Lower lobe of right lung (tissue), 2 donors: ENCODE data around the gene CASZ1. TPM values are rescaled to one million over a fixed set of nuclear protein-coding genes. Genes with fewer than 3 reads are reported as not detected.

Source experiments
- ATAC-seq, 2 donors: fragments of 200-7000 bp; cut with Tn5 transposase; one replicate each; pipeline ENCODE4 v1.9.1; 2020 to 2022; ENCODE audit warnings: mild to moderate bottlenecking in 2 of 2, moderate library complexity in 2 of 2
- DNase-seq: peaks from one replicate; pipeline ENCODE4 v3.0.0-alpha.2; 2020
- H3K27ac ChIP-seq: fragments of 200-600 bp; one replicate; pipeline ENCODE4 v1.8.0; 2022
- H3K27me3 ChIP-seq: fragments of 200-600 bp; one replicate; pipeline ENCODE4 v1.8.0; 2022; ENCODE audit warnings: low read depth
- H3K36me3 ChIP-seq: fragments of 200-600 bp; one replicate; pipeline ENCODE4 v1.8.0; 2022; ENCODE audit warnings: mild to moderate bottlenecking
- H3K4me1 ChIP-seq: fragments of 200-600 bp; one replicate; pipeline ENCODE4 v1.8.0; 2022
- H3K4me3 ChIP-seq: fragments of 200-600 bp; one replicate; pipeline ENCODE4 v1.8.0; 2022; ENCODE audit warnings: mild to moderate bottlenecking
- H3K9me3 ChIP-seq: fragments of 200-600 bp; one replicate; pipeline ENCODE4 v1.8.0; 2022
- CTCF ChIP-seq: fragments of 200-600 bp; IDR thresholded peaks from one replicate; pipeline ENCODE4 v1.8.0; 2022; ENCODE audit warnings: antibody characterized with exemption, mild to moderate bottlenecking
- intact Hi-C: fragments of 100-400 bp; cut with DNase I; formaldehyde crosslinking; loops from one replicate; pipeline ENCODE4 v1.11.0; 2022
- total RNA-seq: library from RNA; stranded (reverse); fragmentation: NEBNext Ultra II Directional; extraction: Animal tissue kit (Norgen Biotek cat#: 25700); gene quantifications from one replicate; pipeline ENCODE4 v1.2.1, GENCODE V29; 2021
- donor health status: DM: no; HTN: yes; CAD: no; lungs with severe emphysema.

CASZ1 gene
- total RNA-seq, 1 donor from 2014 or later = 47.5 TPM

GRCh38 chr1:10622910-10623685 is 173.3 kb downstream of the CASZ1 start:
- intact Hi-C loops = no loop called here
- Histone ChIP-seq H3K4me1 (no peaks in the 10 kb centered on the region), H3K27me3 (no peaks in the 10 kb centered on the region), H3K9me3 (no peaks in the 10 kb centered on the region), H3K36me3 (peaks cover 43% of the 10 kb centered on the region), H3K4me3 (no peak overlapping the region), H3K27ac (no peak overlapping the region)
- DNase-seq = no peak
- no peak for ATAC-seq
- TF ChIP-seq CTCF = no peak

- H3K4me1 ChIP-seq = no peaks in the 10 kb centered on the region
- no peak for TF ChIP-seq CTCF
- no peaks in the 10 kb centered on the region for H3K27me3 ChIP-seq
- ATAC-seq (no peak), DNase-seq (no peak)
- H3K9me3 ChIP-seq = no peaks in the 10 kb centered on the region
- no peak overlapping the region for H3K27ac ChIP-seq
- intact Hi-C loops = no loop called here
- no peak overlapping the region for H3K4me3 ChIP-seq
- H3K36me3 ChIP-seq = peaks cover 45% of the 10 kb centered on the region
Measured at GRCh38 chr1:10621906-10622305, 174.5 kb downstream of the CASZ1 start.

DNA sequence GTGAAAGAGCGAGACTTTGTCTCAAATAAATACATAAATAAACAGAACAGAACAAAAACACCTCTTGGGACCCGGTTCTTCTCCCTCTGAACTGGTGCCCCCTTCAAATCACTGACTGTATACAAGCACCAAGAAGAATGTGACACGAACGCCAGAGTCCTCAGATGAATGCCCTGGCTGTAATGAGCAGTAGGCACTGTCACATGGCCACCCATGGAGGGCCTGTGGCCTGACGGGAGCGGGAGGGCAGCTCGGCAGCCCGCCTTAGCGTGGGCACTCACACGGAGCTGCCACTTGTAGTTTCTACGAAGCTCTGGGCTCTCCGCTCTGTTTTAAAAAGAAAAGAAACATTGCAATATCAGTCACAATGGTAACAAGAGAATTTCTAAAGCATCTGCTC is 175.7 kb downstream of the CASZ1 start:
- DNase-seq = no peak
- Histone ChIP-seq H3K27me3 (no peaks in the 10 kb centered on the region), H3K27ac (no peak overlapping the region), H3K4me1 (no peaks in the 10 kb centered on the region), H3K9me3 (no peaks in the 10 kb centered on the region), H3K4me3 (no peak overlapping the region), H3K36me3 (peaks cover 45% of the 10 kb centered on the region)
- ATAC-seq = no peak
- intact Hi-C loops = no loop called here
- TF ChIP-seq CTCF = no peak

DNA sequence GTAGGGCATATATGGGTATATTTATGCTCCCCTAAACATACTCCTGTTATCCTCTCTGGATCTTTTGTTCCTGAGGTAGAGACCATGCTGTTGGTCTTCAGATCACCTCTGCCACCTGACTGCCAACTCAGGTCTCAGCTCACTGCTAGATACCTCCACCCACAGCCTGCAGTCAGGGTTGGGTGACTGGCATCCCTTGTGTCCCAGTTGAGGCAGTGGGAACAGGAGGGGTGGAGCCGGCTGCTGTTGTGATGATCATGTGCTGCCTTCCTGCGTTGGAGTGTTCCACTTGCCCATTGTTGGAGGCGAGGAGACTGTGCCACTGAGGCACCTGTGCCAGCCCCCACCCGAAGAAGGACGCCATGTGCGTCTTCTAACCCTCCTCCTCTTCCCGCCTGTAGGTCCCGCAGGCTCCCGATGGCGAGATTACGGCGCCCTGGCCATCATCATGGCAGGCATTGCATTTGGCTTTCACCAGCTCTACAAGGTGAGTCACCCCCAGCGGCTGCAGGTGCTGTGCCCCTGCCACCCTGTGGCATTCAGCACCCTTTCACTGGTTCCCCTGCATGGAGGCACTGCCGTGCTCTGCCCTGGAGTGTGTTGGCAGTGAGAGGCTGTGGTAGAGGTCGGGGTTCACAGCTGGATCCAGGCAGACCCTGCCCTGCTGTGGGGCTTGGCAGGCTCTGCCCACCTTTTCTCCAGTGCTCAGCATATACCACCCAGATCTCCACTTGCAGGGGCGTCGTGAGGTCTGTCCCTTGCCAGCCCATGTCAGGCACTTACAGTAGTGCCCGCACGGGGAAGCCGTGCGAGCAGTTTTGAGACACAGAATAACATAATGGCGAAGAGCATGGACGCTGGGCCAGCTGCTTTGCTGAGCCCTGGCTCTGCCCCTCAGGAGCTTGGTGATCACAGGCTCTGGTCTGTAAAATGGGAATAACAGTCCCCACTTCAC is 178.2 kb downstream of the CASZ1 start:
- intact Hi-C loops = no loop called here
- Histone ChIP-seq H3K4me1 (no peaks in the 10 kb centered on the region), H3K27me3 (no peaks in the 10 kb centered on the region), H3K36me3 (peaks cover 26% of the 10 kb centered on the region), H3K27ac (no peak overlapping the region), H3K4me3 (no peak overlapping the region), H3K9me3 (no peaks in the 10 kb centered on the region)
- TF ChIP-seq CTCF = no peak
- DNase-seq = no peak
- peak in 1 of 2 donors; percentile 10 for ATAC-seq

DNA sequence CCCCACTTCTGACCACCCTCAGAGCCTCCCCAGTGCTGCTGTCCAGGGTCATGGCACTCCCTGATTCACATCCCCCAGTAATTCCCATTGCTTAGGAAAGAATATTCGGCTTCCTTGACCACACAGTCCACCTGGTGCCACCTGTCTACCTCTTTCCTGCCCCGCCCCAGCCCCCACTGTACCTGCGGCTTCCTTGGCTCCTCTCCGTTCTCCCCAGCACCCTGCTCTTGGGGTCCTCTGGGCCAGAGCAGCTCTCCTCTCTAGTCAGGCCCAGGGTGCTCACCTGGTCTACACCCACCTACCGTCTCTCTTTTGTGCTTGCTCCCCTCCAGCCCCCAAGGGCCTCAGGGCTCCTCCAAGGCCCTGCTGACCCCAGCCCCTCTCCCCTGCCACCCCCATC is 179.1 kb downstream of the CASZ1 start:
- H3K4me1 ChIP-seq = no peaks in the 10 kb centered on the region
- no peak for TF ChIP-seq CTCF
- H3K27me3 ChIP-seq = no peaks in the 10 kb centered on the region
- no peak overlapping the region for H3K27ac ChIP-seq
- intact Hi-C loops = no loop called here
- H3K4me3 ChIP-seq = no peak overlapping the region
- peaks cover 23% of the 10 kb centered on the region for H3K36me3 ChIP-seq
- ATAC-seq (no peak), DNase-seq (no peak)
- H3K9me3 ChIP-seq = no peaks in the 10 kb centered on the region
